NCI-H524 treated with DMSO at 0.1 percent for 48 hours (cell line): ENCODE data around the gene CNTRL.
"Not testable (repeated sequence)": the region's sequence is repeated elsewhere in the genome, so short reads cannot be mapped to it uniquely, and the experiment has no call there.

Source experiments
- DNase-seq: peaks from one replicate; lab custom pipeline; 2025; lab: John Stamatoyannopoulos, UW

Gene CNTRL

DNA sequence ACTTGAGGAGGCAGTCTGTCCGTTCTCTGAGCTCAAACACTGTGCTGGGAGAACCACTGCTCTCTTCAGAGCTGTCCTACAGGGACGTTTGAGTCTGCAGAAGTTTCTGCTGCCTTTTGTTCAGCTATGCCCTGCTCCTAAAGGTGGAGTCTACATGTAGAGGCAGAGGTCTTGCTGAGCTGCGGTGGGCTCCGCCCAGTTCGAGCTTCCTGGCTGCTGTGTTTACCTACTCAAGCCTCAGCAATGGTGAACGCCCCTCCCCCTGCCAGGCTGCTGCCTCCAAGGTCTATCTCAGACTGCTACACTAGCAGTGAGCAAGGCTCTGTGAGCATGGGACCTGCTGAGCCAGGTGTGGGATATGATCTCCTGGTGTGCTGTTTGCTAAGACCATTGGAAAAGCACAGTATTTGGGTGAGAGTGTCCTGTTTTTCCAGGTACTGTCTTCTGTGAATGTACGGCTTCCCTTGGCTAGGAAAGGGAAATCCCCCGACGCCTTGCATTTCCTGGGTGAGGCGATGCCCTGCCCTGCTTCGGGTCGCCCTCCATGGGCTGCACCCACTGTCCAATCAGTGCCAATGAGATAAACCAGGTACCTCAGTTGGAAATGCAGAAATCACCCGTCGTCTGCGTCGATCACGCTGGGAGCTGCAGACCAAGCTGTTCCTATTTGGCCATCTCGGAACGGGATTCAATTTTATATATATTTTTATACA, 58.5 kb downstream of the CNTRL start:
- no peak for DNase-seq

DNA sequence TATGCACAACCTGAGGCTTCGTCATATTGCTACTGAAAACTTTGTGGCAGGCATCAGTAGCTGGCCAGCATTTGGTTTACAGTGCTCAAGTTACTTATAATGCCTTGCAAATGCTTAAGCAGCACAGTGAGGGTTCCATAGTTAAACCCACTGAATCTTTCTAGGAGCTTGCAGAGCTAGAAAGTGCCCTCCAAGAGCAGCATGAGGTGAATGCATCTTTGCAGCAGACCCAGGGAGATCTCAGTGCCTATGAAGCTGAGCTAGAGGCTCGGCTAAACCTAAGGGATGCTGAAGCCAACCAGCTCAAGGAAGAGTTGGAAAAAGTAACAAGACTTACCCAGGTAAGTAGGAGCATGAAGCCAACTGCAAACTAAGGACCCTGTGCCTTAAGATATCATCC, 60.9 kb downstream of the CNTRL start:
- no peak for DNase-seq

DNA sequence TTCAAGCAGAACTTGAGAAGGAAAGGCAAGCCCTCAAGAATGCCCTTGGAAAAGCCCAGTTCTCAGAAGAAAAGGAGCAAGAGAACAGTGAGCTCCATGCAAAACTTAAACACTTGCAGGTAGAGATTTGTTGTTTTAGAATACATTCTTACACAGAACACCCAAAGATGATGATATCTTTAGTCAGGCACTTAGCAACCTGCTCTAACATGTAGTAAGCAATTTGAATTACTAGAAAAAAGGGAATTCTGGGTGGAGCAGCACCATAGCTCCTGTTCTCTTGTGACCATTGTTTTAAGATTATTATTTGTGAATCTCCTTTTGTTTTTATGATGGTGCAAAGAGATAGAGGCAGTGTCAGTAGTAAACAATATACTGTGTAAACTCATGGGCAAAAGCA, 63.8 kb downstream of the CNTRL start:
- DNase-seq = no peak

DNA sequence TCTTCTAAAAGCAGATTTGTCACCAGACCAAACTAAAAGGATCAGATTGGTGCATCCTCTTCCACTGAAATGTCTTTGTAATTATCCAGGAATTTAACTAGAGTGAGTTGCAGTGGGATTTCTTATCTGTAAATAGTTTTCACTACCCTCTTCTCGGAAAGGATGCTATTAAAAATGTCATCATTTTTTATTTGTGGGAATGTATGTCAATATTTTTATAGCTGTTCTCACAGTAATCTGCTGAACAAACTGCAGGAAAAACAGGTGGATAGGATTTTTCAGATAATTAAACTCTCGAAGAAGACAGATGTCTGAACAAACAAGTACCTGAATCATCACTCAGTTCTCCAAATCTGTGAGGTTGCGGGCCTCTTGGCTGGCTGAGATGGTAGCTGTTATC, 64.2 kb downstream of the CNTRL start:
- no peak for DNase-seq

DNA sequence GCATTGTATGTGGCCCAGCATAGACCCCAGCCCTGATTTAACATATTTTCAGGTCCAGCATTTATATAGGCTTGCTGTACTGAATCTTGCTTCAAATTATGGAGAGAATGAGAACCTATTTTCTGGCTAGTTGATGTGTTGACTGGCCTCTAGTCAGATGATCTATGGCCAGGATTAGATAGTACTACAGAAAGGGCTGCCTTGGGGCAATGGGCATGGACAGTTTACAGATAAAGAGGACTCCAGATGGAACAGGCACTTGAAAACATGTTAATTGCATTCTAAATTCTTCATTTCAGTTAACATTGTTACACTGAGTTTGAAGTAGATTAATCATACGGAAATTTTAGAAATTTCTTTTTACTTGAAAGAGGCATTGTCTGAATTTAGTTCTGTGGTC, 65.4 kb downstream of the CNTRL start:
- DNase-seq = peak; percentile 41

DNA sequence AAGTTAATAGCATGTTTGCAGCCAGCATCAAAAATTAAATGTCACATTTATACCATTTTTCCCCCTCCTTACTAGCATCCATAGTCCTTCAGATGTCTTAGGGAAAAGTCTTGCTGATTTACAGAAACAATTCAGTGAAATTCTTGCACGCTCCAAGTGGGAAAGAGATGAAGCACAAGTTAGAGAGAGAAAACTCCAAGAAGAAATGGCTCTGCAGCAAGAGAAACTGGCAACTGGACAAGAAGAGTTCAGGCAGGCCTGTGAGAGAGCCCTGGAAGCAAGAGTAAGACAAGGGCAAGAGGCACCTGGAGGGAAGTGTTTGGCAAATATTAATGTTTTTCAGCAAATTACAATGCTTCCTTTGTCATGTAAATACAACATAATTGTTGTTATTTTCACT, 66.6 kb downstream of the CNTRL start:
- DNase-seq = no peak

DNA sequence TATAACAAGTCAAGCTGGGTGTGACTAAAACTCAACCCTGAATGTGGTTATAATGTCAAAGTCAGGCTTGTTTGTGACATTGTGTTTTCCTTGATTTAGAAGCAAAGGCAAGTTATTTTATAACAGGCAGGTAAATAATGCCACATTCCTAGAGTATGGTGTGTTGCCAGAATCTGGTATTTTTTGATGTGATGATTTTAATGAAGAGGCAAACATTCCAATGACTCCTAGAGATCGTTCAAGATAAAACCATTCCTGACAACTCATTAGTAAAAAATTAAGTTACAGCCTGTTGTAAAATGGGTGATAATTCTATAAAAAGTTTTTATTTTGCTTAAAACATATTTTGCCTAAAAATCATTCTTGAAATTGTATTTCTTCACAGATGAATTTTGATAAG, 67.0 kb downstream of the CNTRL start:
- no peak for DNase-seq

DNA sequence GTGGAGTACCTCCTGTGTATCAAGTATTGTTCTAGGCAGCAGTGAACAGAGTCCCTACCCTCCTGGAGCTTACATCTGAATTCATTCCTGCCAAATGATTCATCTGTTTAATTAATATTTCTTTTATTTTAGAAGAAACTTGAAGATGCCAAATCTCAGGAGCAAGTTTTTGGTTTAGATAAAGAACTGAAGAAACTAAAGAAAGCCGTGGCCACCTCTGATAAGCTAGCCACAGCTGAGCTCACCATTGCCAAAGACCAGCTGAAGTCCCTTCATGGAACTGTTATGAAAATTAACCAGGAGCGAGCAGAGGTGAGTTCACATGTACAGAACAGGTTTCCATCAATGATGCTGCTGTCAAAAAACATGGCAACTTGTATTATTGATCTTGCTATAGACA, 69.0 kb downstream of the CNTRL start:
- DNase-seq = no peak

DNA sequence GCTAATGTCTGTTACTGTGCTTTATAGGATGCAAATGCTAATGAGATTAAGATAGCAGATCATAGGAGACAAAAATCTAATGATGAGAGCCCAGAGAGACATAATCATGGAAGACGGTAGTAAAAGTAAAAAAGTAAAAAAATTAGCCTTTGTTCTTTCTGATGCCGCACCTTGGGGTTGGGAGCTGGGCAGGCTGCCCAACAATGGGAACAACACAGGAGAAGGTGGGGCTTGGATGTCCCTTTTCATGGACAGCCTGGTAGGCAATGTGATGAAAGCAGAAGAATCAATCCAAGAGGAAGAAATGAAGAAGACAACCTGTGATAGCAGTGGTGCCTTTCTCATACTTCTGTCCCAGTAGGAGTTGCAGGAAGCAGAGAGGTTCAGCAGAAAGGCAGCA, 69.7 kb downstream of the CNTRL start:
- no peak for DNase-seq

DNA sequence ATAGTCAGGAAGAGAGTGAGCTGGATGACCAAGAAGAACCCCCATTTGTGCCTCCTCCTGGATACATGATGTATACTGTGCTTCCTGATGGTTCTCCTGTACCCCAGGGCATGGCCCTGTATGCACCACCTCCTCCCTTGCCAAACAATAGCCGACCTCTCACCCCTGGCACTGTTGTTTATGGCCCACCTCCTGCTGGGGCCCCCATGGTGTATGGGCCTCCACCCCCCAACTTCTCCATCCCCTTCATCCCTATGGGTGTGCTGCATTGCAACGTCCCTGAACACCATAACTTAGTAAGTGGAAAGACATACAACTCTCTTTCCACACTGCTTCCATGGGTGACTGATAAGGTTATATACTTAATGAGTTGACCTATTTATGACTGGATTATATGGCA, 75.4 kb downstream of the CNTRL start:
- no peak for DNase-seq

DNA sequence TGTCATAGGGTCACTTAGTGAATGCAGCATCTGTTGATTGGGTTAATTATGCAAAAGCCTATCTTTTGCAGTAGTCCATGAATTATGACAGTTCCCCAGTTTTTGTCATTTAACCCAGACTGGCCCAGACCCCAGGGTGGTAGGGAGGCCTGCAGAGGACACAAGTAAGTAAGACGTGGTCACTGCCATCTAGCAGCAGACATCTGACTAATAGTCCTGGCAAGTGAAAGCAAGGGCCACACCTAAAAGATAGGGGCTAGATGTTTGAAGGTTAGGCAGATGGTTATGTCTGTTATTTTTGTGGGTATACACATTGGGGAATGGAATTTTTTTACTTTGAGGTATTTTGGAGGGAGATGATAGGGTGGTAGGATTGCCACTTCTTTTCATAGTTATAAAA, 78.9 kb downstream of the CNTRL start:
- no peak for DNase-seq

DNA sequence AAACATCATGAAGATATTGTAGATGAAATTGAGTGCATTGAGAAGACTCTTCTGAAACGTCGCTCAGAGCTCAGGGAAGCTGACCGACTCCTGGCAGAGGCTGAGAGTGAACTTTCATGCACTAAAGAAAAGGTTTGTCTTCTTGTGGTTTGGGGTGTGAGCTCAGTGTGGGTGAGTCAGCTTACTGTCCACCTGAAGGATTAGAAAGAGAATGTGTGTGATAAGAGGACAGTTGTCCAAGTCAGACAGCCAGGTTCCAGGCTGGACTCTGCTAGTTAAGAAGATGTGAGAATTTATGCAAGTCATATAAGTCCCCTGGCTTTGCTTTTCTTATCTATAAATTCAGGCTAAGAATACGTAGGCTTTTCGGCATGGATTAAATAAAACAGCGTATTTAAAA, 80.0 kb downstream of the CNTRL start:
- no peak for DNase-seq

DNA sequence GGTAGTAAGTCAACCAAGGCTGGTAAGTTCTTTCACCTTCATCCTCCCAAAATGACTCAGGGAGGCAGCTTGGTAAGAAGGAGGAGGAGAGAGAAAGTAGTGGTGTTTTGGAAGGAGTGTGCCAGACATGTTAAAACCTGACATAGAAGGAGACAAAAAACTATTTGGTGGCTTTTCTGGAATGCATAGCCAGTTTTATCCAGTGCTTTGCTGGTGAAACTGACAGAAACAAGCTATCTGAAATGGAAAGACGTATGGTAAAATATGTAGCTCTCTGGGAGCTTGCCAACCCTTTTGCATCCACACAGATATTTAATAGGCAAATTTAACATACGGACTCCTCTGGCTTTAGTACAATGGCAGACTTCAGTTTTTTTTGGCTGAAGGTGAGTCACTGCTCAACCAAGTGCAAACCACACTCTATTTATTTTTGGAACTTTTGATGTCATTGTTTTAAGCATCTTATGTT, 81.5 kb downstream of the CNTRL start:
- no peak for DNase-seq

DNA sequence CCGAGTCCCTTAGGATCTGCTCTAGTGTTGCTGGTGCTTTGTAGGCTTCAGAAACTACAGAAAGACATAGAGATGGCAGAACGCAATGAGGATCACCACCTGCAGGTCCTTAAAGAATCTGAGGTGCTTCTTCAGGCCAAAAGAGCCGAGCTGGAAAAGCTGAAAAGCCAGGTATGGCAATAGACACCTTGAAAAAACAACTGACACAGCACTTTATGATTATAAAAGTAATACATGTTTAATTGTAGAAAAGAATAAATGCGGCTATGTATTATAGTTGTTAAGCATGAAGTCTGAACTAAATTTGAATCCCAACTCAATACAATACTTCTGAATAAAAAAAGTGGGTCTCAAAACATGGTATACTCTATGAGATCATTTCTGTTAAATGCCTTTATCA, 83.2 kb downstream of the CNTRL start:
- no peak for DNase-seq

DNA sequence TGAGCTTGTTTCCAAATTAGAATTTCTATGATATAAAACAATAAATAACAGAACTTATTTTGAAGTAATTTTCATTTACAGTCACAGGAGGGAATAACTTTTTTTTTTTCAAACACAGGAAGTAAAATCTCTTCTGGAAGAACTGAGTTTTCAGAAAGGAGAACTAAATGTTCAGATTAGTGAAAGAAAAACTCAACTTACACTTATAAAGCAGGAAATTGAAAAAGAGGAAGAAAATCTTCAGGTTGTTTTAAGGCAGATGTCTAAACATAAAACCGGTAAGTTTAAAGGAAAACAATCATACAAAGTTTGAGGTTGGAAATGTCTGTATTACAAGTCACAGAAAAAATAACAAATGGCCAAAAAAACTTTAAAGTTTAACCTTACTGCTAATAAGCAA, 85.3 kb downstream of the CNTRL start:
- DNase-seq = no peak

DNA sequence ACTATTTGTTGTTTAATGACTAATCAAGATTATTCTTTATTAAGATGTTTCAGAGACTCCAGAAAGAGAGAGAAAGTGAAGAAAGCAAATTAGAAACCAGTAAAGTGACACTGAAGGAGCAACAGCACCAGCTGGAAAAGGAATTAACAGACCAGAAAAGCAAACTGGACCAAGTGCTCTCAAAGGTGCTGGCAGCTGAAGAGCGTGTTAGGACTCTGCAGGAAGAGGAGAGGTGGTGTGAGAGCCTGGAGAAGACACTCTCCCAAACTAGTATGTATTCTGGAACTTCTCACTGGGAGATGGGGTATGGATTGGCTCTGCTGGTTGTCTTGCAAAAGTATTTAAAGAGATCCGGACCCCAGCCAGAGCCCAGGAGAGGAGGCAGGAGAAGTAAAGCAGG, 93.3 kb downstream of the CNTRL start:
- no peak for DNase-seq

DNA sequence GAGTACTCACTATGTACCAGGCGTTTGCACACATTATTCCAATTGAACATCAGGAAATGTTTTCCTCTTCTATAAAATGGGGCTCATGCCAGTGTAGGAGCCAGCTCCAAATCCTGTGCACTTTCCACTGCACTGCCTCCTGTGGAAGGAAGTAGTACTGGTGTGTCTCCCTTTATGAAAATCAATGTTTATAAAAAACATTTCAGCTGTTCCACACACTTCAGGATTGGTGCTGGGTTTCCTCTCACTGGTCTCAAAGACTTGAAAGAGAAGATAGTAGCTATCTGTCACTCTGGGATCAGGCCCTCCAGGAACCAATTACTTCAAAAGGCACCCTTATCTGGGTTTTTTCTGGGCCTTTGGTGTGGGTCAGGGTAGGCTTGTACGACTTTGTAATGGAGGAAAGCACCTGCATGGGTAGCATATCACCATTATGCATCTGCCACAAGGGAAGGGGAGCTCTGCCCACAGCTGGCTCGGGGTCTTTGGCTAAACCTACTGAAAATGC, 94.4 kb downstream of the CNTRL start:
- no peak for DNase-seq

DNA sequence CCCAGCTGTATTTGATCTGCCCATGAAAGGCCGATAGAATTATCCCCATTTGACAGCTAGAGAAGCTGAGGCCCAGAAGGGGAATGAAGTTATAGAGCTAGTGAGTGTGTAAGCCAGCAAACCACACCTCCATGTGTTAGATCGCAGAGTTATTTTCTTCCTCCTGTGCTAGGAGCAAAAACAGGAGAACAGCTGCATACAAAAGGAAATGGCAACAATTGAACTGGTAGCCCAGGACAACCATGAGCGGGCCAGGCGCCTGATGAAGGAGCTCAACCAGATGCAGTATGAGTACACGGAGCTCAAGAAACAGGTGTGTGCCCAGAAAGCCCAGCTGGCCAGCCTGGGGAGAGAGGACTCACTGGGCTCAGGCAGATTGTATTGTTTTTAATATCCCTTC, 96.5 kb downstream of the CNTRL start:
- peak; percentile 62 for DNase-seq

DNA sequence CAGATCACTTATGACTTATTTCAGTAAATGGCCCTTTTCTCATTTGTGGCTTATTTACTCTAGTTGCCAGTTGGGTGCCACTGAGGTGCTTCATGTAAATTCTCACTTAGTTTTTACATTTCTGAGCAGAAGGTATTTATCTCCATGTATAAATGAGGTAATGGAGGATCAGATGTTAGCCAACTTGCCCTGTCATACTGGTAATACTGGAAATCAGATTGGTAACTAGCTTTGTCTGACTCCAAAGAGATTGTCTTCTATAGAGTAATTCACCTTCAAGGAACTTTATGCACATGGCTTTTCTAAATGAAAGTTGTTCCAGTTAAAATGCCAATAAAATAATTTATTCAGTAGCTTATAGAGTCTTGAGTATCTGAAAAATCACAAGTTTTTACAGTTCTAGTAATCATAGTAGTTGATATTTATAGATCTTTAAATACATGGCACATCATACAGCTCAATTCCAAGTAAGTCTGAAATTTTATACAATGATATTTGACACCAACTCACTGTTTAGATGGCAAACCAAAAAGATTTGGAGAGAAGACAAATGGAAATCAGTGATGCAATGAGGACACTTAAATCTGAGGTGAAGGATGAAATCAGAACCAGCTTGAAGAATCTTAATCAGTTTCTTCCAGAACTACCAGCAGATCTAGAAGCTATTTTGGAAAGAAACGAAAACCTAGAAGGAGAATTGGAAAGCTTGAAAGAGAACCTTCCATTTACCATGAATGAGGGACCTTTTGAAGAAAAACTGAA, 98.2 kb downstream of the CNTRL start:
- DNase-seq = no peak

DNA sequence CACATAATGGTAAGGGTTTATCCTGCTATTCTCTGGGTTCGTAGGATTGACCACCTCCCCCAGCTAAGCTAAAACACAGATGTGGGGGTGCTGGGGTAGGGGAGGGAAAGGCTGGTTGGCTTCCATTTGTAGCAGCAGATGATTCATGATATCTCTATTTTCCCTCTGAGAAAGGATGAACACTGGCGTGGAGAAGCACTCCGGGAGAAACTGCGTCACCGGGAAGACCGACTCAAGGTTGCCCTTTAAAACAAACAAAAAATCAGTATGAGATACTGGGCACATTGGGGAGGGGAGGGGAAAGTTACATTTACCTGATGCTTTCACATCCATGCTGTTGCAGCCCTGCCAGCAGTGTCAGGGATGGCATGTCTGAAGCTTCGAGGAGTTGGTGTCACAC, 98.7 kb downstream of the CNTRL start:
- DNase-seq = no peak

DNA sequence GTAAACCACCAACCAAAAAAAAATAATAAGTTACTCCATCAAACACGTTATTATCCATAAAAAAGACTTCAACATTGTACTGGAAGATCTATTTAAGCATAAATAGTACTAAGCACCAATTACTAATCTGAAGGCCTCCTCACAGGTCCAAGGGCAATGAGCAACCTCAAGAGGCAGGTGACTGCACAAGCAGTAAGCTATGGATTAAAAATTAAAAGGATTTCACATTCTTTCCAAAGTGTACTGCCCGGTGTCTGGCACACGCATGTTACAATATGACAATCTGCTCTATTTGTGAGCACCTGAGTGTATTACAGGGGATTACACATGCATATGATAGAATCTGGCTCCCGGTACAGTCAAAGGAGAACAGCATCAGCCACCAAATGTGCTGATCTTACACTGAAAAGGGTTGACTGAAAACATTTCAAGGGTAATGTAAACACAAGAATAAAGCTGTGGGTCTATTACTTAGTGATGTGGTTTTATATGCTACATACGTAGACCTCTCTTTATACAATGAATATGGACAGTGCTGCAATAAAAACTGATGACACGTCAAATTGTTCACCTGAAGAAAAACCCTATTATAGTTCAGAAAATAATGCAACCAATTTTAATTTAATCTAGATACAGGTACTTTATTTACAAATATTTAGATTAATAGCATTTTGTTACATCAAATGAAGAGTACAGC, 104.1 kb downstream of the CNTRL start:
- no peak for DNase-seq

DNA sequence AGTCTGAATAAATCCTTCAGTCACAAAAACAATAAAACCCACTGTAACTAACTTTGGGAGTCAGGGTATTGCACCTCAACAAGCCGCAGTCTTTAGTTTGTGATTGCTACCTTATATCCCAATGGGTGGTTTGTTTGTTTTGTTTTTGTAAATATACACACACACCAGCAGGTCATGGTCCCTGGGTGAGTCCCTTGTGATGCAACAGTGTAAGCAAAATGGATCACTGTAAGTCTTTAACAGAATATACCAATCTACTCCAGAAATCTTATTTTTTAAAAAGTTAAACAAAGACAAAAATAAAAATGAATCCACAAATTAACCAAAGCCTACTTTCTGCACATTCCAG, 104.6 kb downstream of the CNTRL start:
- DNase-seq = not testable (repeated sequence)
